Keratinocyte (primary cell): ENCODE data around the gene PRR27. TPM values are rescaled to one million over a fixed set of nuclear protein-coding genes. Genes with fewer than 3 reads are reported as not detected.

Experiments used
- DNase-seq: peaks from one replicate; pipeline ENCODE4 v3.0.0-alpha.2; 2011; ENCODE audit warnings: low read depth, missing footprints, low spot score
- FAIRE-seq: peaks from 2 replicates; lab custom pipeline; 2011; peaks lifted over from hg19 to GRCh38; lab: Jason Lieb, UNC
- H2AFZ ChIP-seq: 2 replicates; pipeline ENCODE4 v1.6.0; 2012; ENCODE audit warnings: low read length, control low read depth, inconsistent platforms; ENCODE audit not compliant: control insufficient read depth
- H3K27ac ChIP-seq: 2 replicates; pipeline ENCODE4 v1.5.1; 2011; ENCODE audit warnings: low read length; ENCODE audit not compliant: control insufficient read depth, insufficient read depth
- H3K27me3 ChIP-seq: 3 replicates; pipeline ENCODE4 v1.6.0; 2011; ENCODE audit warnings: low read length; ENCODE audit not compliant: control insufficient read depth, insufficient read depth; ENCODE audit errors: extremely low read depth
- H3K36me3 ChIP-seq, 2 experiments: 2 replicates in 1 of 2; 3 replicates in 1 of 2; pipeline ENCODE4 v1.5.1; 2011; ENCODE audit warnings: low read length in 2 of 2, mild to moderate bottlenecking in 1 of 2; ENCODE audit not compliant: control insufficient read depth in 2 of 2, insufficient read depth in 2 of 2; ENCODE audit errors: extremely low read depth in 1 of 2
- H3K4me1 ChIP-seq: 3 replicates; pipeline ENCODE4 v1.5.1; 2011; ENCODE audit warnings: low read length; ENCODE audit not compliant: control insufficient read depth, insufficient read depth; ENCODE audit errors: extremely low read depth
- H3K4me2 ChIP-seq: 3 replicates; pipeline ENCODE4 v1.6.0; 2011; ENCODE audit warnings: low read depth, low read length; ENCODE audit not compliant: control insufficient read depth, insufficient read depth; ENCODE audit errors: extremely low read depth
- H3K4me3 ChIP-seq, 3 experiments: fragments of 200-600 bp in 1 of 3; sonication (generic) in 1 of 3; 2 replicates in 2 of 3; 3 replicates in 1 of 3; pipeline ENCODE4 v1.5.1; 2011 to 2016; ENCODE audit warnings: low read length in 3 of 3, mild to moderate bottlenecking in 3 of 3, control low read depth in 2 of 3, inconsistent platforms in 1 of 3, low read depth in 1 of 3, mixed read lengths in 1 of 3, mixed run types in 1 of 3, moderate library complexity in 1 of 3; ENCODE audit not compliant: control insufficient read depth in 2 of 3, insufficient read depth in 2 of 3; ENCODE audit errors: extremely low read depth in 1 of 3
- H3K79me2 ChIP-seq: 2 replicates; pipeline ENCODE4 v1.6.0; 2012; ENCODE audit warnings: low read length; ENCODE audit not compliant: control insufficient read depth, insufficient read depth
- H3K9ac ChIP-seq: 3 replicates; pipeline ENCODE4 v1.6.0; 2011; ENCODE audit warnings: low read length; ENCODE audit not compliant: control insufficient read depth, insufficient read depth; ENCODE audit errors: extremely low read depth
- H3K9me1 ChIP-seq: 3 replicates; pipeline ENCODE4 v1.6.0; 2011; ENCODE audit warnings: low read length; ENCODE audit not compliant: control insufficient read depth, insufficient read depth; ENCODE audit errors: extremely low read depth
- H3K9me3 ChIP-seq: 2 replicates; pipeline ENCODE4 v1.5.1; 2012; ENCODE audit warnings: low read depth, low read length; ENCODE audit not compliant: control insufficient read depth
- H4K20me1 ChIP-seq: 3 replicates; pipeline ENCODE4 v1.6.0; 2011; ENCODE audit warnings: low read length; ENCODE audit not compliant: control insufficient read depth, insufficient read depth; ENCODE audit errors: extremely low read depth
- EZH2 ChIP-seq: IDR thresholded peaks from one replicate; pipeline ENCODE4 v1.6.1; 2012; ENCODE audit warnings: inconsistent platforms, mild to moderate bottlenecking, low read length, moderate library complexity
- dilution Hi-C: fragments of 300-500 bp; cut with MboI; formaldehyde crosslinking; loops from one replicate; pipeline ENCODE4 v1.7.0; 2020; ENCODE audit warnings: low sequenced_read_pairs; ENCODE audit not compliant: extremely low pct_ligation_motif_present
- polyA plus RNA-seq, 5 experiments: library from polyadenylated mRNA; depleted of rRNA in 3 of 5; stranded (reverse) in 3 of 5; stranded (forward) in 1 of 5; unstranded in 1 of 5; fragments of >200 nt; gene quantifications; 1 replicate in 1 of 5; 2 replicates in 3 of 5; 3 replicates in 1 of 5; pipeline versions ENCODE4 v1.2.1 to v1.2.3, GENCODE V29; 2011 to 2012; ENCODE audit warnings: missing spikeins in 2 of 5, low read depth in 1 of 5, low replicate concordance in 1 of 5
- TF ChIP-seq, protein P1 (sequence below), 3 experiments: IDR thresholded peaks in 1 of 3; conservative IDR thresholded peaks in 1 of 3; optimal IDR thresholded peaks in 1 of 3; 2 replicates in 2 of 3; 3 replicates in 1 of 3; pipeline versions ENCODE3 to v1.5.1; 2011; ENCODE audit warnings: low read length in 3 of 3, mild to moderate bottlenecking in 3 of 3, moderate library complexity in 2 of 3, control low read depth in 1 of 3, inconsistent platforms in 1 of 3; ENCODE audit not compliant: insufficient read depth in 2 of 3; ENCODE audit errors: extremely low read depth in 1 of 3

The PRR27 gene
- polyA plus RNA-seq, 1 donor (not counting 4 experiments of a cell fraction or from before 2014, with no cell fraction given): not detected

DNA sequence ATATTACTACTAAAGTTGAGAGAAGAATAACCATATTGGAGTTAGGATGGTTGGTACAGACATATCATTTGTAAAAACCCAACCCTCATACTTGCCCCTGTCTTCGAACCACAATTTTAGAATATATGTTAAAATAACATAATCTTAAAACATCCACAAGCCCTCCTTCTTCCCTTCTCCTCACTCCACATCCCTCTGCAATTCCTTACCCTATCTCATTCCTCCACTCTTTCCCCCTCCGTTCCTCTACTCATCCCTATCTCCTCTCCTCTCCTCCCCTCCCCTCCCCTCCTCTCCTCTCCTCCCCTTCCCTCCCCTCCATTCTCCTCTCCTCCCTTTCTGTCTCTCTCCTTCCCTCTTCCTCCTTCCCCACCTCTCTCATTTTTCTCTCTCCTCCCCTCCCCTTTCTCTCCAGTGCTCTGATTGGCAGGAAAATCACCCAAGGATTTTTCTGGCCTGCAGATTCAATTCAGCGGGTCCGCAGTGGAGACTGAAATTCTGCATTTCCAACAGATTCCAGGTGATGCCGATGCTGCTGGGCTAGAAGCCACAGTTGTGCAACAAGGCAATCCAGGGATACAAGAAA, 24.1 kb downstream of the PRR27 start:
- H3K9me1 ChIP-seq: no peaks in the 10 kb centered on the region
- no peak overlapping the region for H2AFZ ChIP-seq
- H3K9ac ChIP-seq: no peak overlapping the region
- H3K9me3 ChIP-seq: no peaks in the 10 kb centered on the region
- no peak overlapping the region for H3K4me2 ChIP-seq
- no peaks in the 10 kb centered on the region for H3K79me2 ChIP-seq
- no peaks in the 10 kb centered on the region for H3K4me1 ChIP-seq
- H3K4me3 ChIP-seq: no peak overlapping the region
- TF ChIP-seq, protein P1, sequence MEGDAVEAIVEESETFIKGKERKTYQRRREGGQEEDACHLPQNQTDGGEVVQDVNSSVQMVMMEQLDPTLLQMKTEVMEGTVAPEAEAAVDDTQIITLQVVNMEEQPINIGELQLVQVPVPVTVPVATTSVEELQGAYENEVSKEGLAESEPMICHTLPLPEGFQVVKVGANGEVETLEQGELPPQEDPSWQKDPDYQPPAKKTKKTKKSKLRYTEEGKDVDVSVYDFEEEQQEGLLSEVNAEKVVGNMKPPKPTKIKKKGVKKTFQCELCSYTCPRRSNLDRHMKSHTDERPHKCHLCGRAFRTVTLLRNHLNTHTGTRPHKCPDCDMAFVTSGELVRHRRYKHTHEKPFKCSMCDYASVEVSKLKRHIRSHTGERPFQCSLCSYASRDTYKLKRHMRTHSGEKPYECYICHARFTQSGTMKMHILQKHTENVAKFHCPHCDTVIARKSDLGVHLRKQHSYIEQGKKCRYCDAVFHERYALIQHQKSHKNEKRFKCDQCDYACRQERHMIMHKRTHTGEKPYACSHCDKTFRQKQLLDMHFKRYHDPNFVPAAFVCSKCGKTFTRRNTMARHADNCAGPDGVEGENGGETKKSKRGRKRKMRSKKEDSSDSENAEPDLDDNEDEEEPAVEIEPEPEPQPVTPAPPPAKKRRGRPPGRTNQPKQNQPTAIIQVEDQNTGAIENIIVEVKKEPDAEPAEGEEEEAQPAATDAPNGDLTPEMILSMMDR (optimal IDR thresholded peaks at IDR 0.05 in 1 of 3, IDR thresholded peaks at IDR 0.05 in 1 of 3, conservative IDR thresholded peaks at IDR 0.05 in 1 of 3; ENCODE audit: extremely low read depth in 1 of 3, insufficient read depth in 2 of 3, low read length in 3 of 3): no peak
- TF ChIP-seq EZH2: no peak
- no peaks in the 10 kb centered on the region for H4K20me1 ChIP-seq
- dilution Hi-C loops: no loop called here
- DNase-seq: no peak
- FAIRE-seq: no peak
- H3K36me3 ChIP-seq: no peaks in the 10 kb centered on the region
- H3K27me3 ChIP-seq: no peaks in the 10 kb centered on the region
- H3K27ac ChIP-seq: no peak overlapping the region

DNA sequence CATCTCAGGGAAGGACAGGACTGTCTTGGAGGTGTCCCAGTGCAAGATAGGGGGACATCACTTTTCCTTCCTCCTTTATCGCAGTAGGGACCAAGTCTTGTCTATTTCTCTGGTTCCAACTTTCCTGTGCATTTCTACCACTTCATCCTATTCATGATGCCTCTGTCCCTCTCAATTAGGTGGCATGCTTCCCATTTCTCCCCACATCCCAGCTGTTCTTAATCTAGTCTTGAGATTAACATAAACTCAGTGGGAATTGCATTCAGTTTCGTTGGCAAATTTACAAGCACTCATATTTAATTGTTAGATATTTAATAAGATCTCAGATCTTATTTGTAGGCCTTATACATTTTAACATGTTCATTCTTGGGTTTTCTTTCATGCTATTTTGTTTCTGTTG, 25.8 kb downstream of the PRR27 start:
- no peaks in the 10 kb centered on the region for H3K79me2 ChIP-seq
- H3K4me2 ChIP-seq: no peak overlapping the region
- dilution Hi-C loops: no loop called here
- H3K4me3 ChIP-seq: no peak overlapping the region
- no peak for DNase-seq
- no peaks in the 10 kb centered on the region for H3K27me3 ChIP-seq
- no peaks in the 10 kb centered on the region for H3K9me3 ChIP-seq
- FAIRE-seq: no peak
- no peaks in the 10 kb centered on the region for H3K4me1 ChIP-seq
- H2AFZ ChIP-seq: no peak overlapping the region
- H3K27ac ChIP-seq: no peak overlapping the region
- no peak for TF ChIP-seq EZH2
- TF ChIP-seq, protein P1 (optimal IDR thresholded peaks at IDR 0.05 in 1 of 3, IDR thresholded peaks at IDR 0.05 in 1 of 3, conservative IDR thresholded peaks at IDR 0.05 in 1 of 3; ENCODE audit: extremely low read depth in 1 of 3, insufficient read depth in 2 of 3, low read length in 3 of 3): no peak
- H3K36me3 ChIP-seq: no peaks in the 10 kb centered on the region
- H4K20me1 ChIP-seq: no peaks in the 10 kb centered on the region
- no peak overlapping the region for H3K9ac ChIP-seq
- H3K9me1 ChIP-seq: no peaks in the 10 kb centered on the region
